Liver (tissue), 9 donors: ENCODE results near the gene PRRT1B. TPM values are rescaled to one million over a fixed set of nuclear protein-coding genes. Genes with fewer than 3 reads are reported as not detected.
A peak's percentile ranks its signal among the peaks of the same experiment; 100 is the strongest.

ENCODE experiments used
- DNase-seq: peaks from one replicate; pipeline ENCODE4 v3.0.0-alpha.2; 2017; ENCODE audit warnings: low spot score
- H3K27ac ChIP-seq, 2 donors: one replicate each; pipeline ENCODE4 v1.7.0; 2013; ENCODE audit warnings: inconsistent platforms in 2 of 2, low read length in 2 of 2, control low read depth in 1 of 2, low read depth in 1 of 2, mild to moderate bottlenecking in 1 of 2
- H3K27me3 ChIP-seq, 4 donors: one replicate each; pipeline versions ENCODE4 v1.6.1 to v1.7.0; 2013; ENCODE audit warnings: low read length in 3 of 4, inconsistent platforms in 1 of 4, mild to moderate bottlenecking in 1 of 4, moderate library complexity in 1 of 4; ENCODE audit not compliant: control insufficient read depth in 4 of 4, insufficient read depth in 4 of 4
- H3K36me3 ChIP-seq, 4 donors: one replicate each; pipeline versions ENCODE4 v1.6.1 to v1.7.0; 2013; ENCODE audit warnings: low read length in 3 of 4, mild to moderate bottlenecking in 3 of 4, low read depth in 1 of 4, moderate library complexity in 1 of 4; ENCODE audit not compliant: control insufficient read depth in 4 of 4, insufficient read depth in 3 of 4
- H3K4me1 ChIP-seq, 4 donors: one replicate each; pipeline versions ENCODE4 v1.6.1 to v1.7.0; 2013; ENCODE audit warnings: low read length in 3 of 4, mild to moderate bottlenecking in 3 of 4, moderate library complexity in 1 of 4; ENCODE audit not compliant: control insufficient read depth in 4 of 4, insufficient read depth in 4 of 4
- H3K4me3 ChIP-seq, 3 donors: one replicate each; pipeline versions ENCODE4 v1.6.1 to v1.7.0; 2013; ENCODE audit warnings: low read length in 3 of 3, control low read depth in 1 of 3, low read depth in 1 of 3, mild to moderate bottlenecking in 1 of 3
- H3K9ac ChIP-seq, 2 donors: one replicate each; pipeline ENCODE4 v1.7.0; 2013; ENCODE audit warnings: low read length in 2 of 2, mild to moderate bottlenecking in 2 of 2, moderate library complexity in 2 of 2, control low read depth in 1 of 2, low read depth in 1 of 2
- H3K9me3 ChIP-seq, 4 donors: one replicate each; pipeline versions ENCODE4 v1.6.1 to v1.7.0; 2013; ENCODE audit warnings: low read length in 3 of 4; ENCODE audit not compliant: control insufficient read depth in 4 of 4
- EGR1 ChIP-seq, 2 donors: IDR thresholded peaks; 2 replicates each; pipeline ENCODE4 v1.6.1; 2016 to 2018; ENCODE audit warnings: antibody characterized with exemption in 2 of 2, low read depth in 2 of 2
- FOXA1 ChIP-seq: IDR thresholded peaks from 2 replicates; pipeline ENCODE4 v1.6.1; 2016; ENCODE audit warnings: antibody characterized with exemption
- FOXA2 ChIP-seq: IDR thresholded peaks from 2 replicates; pipeline ENCODE4 v1.6.1; 2016; ENCODE audit warnings: antibody characterized with exemption
- GABPA ChIP-seq, 2 donors: IDR thresholded peaks in 1 of 2; conservative IDR thresholded peaks in 1 of 2; 2 replicates each; pipeline ENCODE4 v1.6.1; 2016; ENCODE audit warnings: antibody characterized with exemption in 2 of 2, mild to moderate bottlenecking in 1 of 2, moderate library complexity in 1 of 2
- HNF4A ChIP-seq, 2 donors: conservative IDR thresholded peaks; 2 replicates each; pipeline ENCODE4 v1.6.1; 2016; ENCODE audit warnings: antibody characterized with exemption in 2 of 2, mild to moderate bottlenecking in 2 of 2
- HNF4G ChIP-seq: IDR thresholded peaks from 2 replicates; pipeline ENCODE4 v1.6.1; 2016; ENCODE audit warnings: antibody characterized with exemption
- JUND ChIP-seq, 2 donors: IDR thresholded peaks; 2 replicates each; pipeline ENCODE4 v1.6.1; 2016; ENCODE audit warnings: antibody characterized with exemption in 2 of 2
- NR2F2 ChIP-seq: IDR thresholded peaks from 2 replicates; pipeline ENCODE4 v1.6.1; 2016; ENCODE audit warnings: antibody characterized with exemption
- RAD21 ChIP-seq, 2 donors: IDR thresholded peaks; 2 replicates each; pipeline ENCODE4 v1.6.1; 2016; ENCODE audit warnings: antibody characterized with exemption in 2 of 2, mild to moderate bottlenecking in 2 of 2
- REST ChIP-seq: IDR thresholded peaks from 2 replicates; pipeline ENCODE4 v1.6.1; 2016; ENCODE audit warnings: antibody characterized with exemption, mild to moderate bottlenecking
- RXRA ChIP-seq, 2 donors: IDR thresholded peaks; 2 replicates each; pipeline ENCODE4 v1.6.1; 2017 to 2018; ENCODE audit warnings: antibody characterized with exemption in 2 of 2, mild to moderate bottlenecking in 1 of 2
- TAF1 ChIP-seq: conservative IDR thresholded peaks from 2 replicates; pipeline ENCODE4 v1.6.1; 2016; ENCODE audit warnings: antibody characterized with exemption, mild to moderate bottlenecking
- YY1 ChIP-seq: IDR thresholded peaks from 2 replicates; pipeline ENCODE4 v1.6.1; 2016; ENCODE audit warnings: antibody characterized with exemption, mild to moderate bottlenecking
- WGBS: extraction: QIAGEN DNeasy Blood & Tissue Kit; methylation state at CpG from one replicate; pipeline ENCODE4 v1.1.7; 2013; 5-methylcytosine and 5-hydroxymethylcytosine counted together
- polyA plus RNA-seq, 2 donors: library from polyadenylated mRNA; stranded (reverse) in 1 of 2; unstranded in 1 of 2; fragments of 200-250 nt in 1 of 2; fragments of >200 nt in 1 of 2; fragmentation: Nextera tagmentation in 1 of 2; extraction: Ambion mirVana in 1 of 2; gene quantifications; one replicate each; pipeline versions ENCODE4 v1.2.1 to v1.2.3, GENCODE V29; 2013 to 2015
- total RNA-seq, 2 donors: library from RNA; depleted of rRNA; stranded (reverse); fragments of >200 nt; gene quantifications; one replicate each; pipeline ENCODE4 v1.2.3, GENCODE V29; 2014
- TF ChIP-seq, protein P1 (sequence below): IDR thresholded peaks from 2 replicates; pipeline ENCODE4 v1.6.1; 2016; ENCODE audit warnings: antibody characterized with exemption
- TF ChIP-seq, protein P2 (sequence below): fragments of 150-350 bp; IDR thresholded peaks from 2 replicates; pipeline ENCODE4 v1.5.1; 2017; ENCODE audit warnings: improper control_type of control experiment, low read depth, low read length; ENCODE audit not compliant: missing input control
- TF ChIP-seq, protein P3 (sequence below): IDR thresholded peaks from 2 replicates; pipeline ENCODE4 v1.6.1; 2016; ENCODE audit warnings: antibody characterized with exemption
- donor health status: healthy.
- donor health status: healthy.
- donor health status: healthy.
- donor health status: healthy.
- donor health status: healthy.

Gene PRRT1B
- total and polyA plus RNA-seq, 4 donors, result 0.15 to 1.9 (median 1.4) TPM

- Histone ChIP-seq H3K27me3 (no peaks in the 10 kb centered on the region), H3K27ac (no peak overlapping the region), H3K4me1 (no peaks in the 10 kb centered on the region), H3K36me3 (peaks cover 3 to 33% (median 13%) of the 10 kb centered on the region in 4 donors), H3K9ac (no peak overlapping the region), H3K4me3 (no peak overlapping the region), H3K9me3 (no peaks in the 10 kb centered on the region)
- peak; percentile 75 for DNase-seq
- 69% methylated on average over 21 of the region's 21 CpGs for WGBS
- TF ChIP-seq, protein P1, sequence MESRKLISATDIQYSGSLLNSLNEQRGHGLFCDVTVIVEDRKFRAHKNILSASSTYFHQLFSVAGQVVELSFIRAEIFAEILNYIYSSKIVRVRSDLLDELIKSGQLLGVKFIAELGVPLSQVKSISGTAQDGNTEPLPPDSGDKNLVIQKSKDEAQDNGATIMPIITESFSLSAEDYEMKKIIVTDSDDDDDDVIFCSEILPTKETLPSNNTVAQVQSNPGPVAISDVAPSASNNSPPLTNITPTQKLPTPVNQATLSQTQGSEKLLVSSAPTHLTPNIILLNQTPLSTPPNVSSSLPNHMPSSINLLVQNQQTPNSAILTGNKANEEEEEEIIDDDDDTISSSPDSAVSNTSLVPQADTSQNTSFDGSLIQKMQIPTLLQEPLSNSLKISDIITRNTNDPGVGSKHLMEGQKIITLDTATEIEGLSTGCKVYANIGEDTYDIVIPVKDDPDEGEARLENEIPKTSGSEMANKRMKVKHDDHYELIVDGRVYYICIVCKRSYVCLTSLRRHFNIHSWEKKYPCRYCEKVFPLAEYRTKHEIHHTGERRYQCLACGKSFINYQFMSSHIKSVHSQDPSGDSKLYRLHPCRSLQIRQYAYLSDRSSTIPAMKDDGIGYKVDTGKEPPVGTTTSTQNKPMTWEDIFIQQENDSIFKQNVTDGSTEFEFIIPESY, result no peak
- TF ChIP-seq FOXA1, result no peak
- TF ChIP-seq RAD21 (IDR thresholded peaks at IDR 0.05), result peak; percentile 97 to 99
- TF ChIP-seq, protein P2, sequence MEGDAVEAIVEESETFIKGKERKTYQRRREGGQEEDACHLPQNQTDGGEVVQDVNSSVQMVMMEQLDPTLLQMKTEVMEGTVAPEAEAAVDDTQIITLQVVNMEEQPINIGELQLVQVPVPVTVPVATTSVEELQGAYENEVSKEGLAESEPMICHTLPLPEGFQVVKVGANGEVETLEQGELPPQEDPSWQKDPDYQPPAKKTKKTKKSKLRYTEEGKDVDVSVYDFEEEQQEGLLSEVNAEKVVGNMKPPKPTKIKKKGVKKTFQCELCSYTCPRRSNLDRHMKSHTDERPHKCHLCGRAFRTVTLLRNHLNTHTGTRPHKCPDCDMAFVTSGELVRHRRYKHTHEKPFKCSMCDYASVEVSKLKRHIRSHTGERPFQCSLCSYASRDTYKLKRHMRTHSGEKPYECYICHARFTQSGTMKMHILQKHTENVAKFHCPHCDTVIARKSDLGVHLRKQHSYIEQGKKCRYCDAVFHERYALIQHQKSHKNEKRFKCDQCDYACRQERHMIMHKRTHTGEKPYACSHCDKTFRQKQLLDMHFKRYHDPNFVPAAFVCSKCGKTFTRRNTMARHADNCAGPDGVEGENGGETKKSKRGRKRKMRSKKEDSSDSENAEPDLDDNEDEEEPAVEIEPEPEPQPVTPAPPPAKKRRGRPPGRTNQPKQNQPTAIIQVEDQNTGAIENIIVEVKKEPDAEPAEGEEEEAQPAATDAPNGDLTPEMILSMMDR, result peak; percentile 88
- TF ChIP-seq FOXA2, result no peak
- peak in 1 of 2 donors; percentile 29 for TF ChIP-seq HNF4A (conservative IDR thresholded peaks at IDR 0.05)
- no peak for TF ChIP-seq RXRA (IDR thresholded peaks at IDR 0.05)
- no peak for TF ChIP-seq YY1
- TF ChIP-seq NR2F2, result no peak
- TF ChIP-seq TAF1, result no peak
- TF ChIP-seq GABPA (IDR thresholded peaks at IDR 0.05 in 1 of 2, conservative IDR thresholded peaks at IDR 0.05 in 1 of 2), result no peak
- TF ChIP-seq, protein P3, sequence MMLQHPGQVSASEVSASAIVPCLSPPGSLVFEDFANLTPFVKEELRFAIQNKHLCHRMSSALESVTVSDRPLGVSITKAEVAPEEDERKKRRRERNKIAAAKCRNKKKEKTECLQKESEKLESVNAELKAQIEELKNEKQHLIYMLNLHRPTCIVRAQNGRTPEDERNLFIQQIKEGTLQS, result no peak
- TF ChIP-seq JUND (IDR thresholded peaks at IDR 0.05), result no peak
- TF ChIP-seq HNF4G, result no peak
These were observed 45.9 kb downstream of the PRRT1B start for GRCh38 chr9:131590907-131591844.

DNA sequence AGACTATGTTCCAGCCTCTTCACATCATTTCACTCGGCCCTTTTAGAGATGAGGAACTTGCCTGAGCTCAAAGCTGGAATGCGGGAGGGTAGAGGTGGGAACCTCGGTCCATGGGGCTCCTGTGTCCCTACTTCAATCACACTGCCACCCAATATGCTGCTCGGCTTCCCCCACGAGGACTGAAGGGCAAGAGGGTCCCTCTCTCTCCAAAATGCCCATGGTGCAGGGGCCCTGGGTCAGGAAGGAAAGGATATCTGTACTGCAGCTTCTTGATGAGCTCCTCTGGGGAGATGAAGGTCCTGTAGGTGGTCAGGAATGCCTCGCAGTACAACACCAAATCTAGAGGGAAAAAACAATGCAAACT lies 46.5 kb downstream of the PRRT1B start:
- Histone ChIP-seq H3K4me1 (no peaks in the 10 kb centered on the region), H3K27ac (no peak overlapping the region), H3K4me3 (no peak overlapping the region)
- TF ChIP-seq, protein P1, result no peak
- TF ChIP-seq HNF4G (no peak), EGR1 (IDR thresholded peaks at IDR 0.05; ENCODE audit: low read depth in 2 of 2) (no peak), TAF1 (no peak), FOXA1 (no peak), RXRA (IDR thresholded peaks at IDR 0.05) (no peak), FOXA2 (no peak), YY1 (no peak), REST (no peak), RAD21 (IDR thresholded peaks at IDR 0.05) (no peak), JUND (IDR thresholded peaks at IDR 0.05) (no peak), HNF4A (conservative IDR thresholded peaks at IDR 0.05) (no peak)
- TF ChIP-seq, protein P2, result no peak
- TF ChIP-seq, protein P3, result no peak

More for the DNA sequence above, 46.5 kb downstream of the PRRT1B start:
- H3K9ac ChIP-seq, result no peak overlapping the region
- 81% methylated on average over 6 of the region's 6 CpGs for WGBS
- peaks cover 4 to 39% (median 18%) of the 10 kb centered on the region in 4 donors for H3K36me3 ChIP-seq
- H3K9me3 ChIP-seq, result no peaks in the 10 kb centered on the region
- DNase-seq, result no peak
- H3K27me3 ChIP-seq, result no peaks in the 10 kb centered on the region
